Thyroid gland (tissue), 4 donors: ENCODE data around the gene DHX16.
A peak's percentile ranks its signal among the peaks of the same experiment; 100 is the strongest.

Experiments
- POLR2A ChIP-seq, 2 donors: fragments of 450-650 bp; IDR thresholded peaks; one replicate each; pipeline ENCODE4 v1.6.1; 2017; ENCODE audit warnings: antibody characterized with exemption in 2 of 2, mild to moderate bottlenecking in 2 of 2, moderate library complexity in 1 of 2
- TF ChIP-seq, protein P1 (sequence below), 6 experiments: fragments of 200-600 bp in 3 of 6; fragments of 450-650 bp in 3 of 6; sonication (generic) in 3 of 6; IDR thresholded peaks; one replicate each; pipeline ENCODE4 v1.5.1; 2016 to 2019; ENCODE audit warnings: antibody characterized with exemption in 6 of 6, mild to moderate bottlenecking in 2 of 6, inconsistent platforms in 1 of 6, moderate library complexity in 1 of 6

DNA sequence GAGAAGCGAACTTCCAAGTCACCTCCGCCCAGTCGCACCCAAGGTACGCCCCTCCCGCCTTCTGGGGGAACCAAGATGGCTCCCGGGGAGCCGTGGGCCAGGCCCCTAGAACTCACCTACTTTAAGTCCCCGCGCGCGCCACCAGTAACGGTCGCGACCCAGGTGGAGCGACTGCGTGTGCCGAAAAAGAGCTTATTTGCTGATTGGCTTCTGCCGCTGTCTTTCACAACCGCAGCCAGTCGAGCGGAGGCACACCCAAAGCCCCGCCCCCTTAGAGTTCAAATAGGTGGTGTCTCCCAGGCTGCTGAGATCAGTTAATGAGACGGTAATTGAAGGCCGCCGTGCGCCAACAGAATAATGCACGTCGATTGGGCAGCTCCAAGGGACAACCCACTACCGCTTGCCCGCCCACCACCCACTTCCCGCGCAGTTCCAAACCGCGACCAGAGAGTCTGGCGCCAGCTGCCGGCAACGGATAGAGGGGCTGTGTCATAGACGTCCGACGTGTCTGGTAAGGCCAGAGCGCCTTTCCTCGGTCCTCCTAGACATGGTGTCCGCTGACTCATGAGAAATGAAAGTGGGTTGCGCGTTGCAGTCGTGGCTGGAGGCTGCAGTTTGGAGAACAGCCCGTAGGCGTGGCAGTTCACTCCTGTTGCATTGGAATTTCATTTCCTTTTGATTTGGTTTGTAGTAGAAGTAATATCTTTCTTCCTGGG lies 44.5 kb upstream of the DHX16 start, which contains the start of gene MDC1:
- TF ChIP-seq, protein P1, sequence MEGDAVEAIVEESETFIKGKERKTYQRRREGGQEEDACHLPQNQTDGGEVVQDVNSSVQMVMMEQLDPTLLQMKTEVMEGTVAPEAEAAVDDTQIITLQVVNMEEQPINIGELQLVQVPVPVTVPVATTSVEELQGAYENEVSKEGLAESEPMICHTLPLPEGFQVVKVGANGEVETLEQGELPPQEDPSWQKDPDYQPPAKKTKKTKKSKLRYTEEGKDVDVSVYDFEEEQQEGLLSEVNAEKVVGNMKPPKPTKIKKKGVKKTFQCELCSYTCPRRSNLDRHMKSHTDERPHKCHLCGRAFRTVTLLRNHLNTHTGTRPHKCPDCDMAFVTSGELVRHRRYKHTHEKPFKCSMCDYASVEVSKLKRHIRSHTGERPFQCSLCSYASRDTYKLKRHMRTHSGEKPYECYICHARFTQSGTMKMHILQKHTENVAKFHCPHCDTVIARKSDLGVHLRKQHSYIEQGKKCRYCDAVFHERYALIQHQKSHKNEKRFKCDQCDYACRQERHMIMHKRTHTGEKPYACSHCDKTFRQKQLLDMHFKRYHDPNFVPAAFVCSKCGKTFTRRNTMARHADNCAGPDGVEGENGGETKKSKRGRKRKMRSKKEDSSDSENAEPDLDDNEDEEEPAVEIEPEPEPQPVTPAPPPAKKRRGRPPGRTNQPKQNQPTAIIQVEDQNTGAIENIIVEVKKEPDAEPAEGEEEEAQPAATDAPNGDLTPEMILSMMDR (IDR thresholded peaks at IDR 0.05) = peak in 5 of 6 experiments; percentile 20 to 49 (median 43)
- TF ChIP-seq POLR2A (IDR thresholded peaks at IDR 0.05) = peak in 1 of 2 donors; percentile 94
